Caki2 (cell line): ENCODE results near the gene ARHGEF26. TPM values are rescaled to one million over a fixed set of nuclear protein-coding genes. Genes with fewer than 3 reads are reported as not detected.

Experiments used
- DNase-seq: peaks from one replicate; pipeline ENCODE4 v3.0.0-alpha.2; 2015; ENCODE audit warnings: low read depth
- in situ Hi-C: cut with HindIII; loops from 2 replicates; pipeline ENCODE4 v1.10.0; 2016; ENCODE audit warnings: low sequenced_read_pairs, low pct_unique_long_range_greater_than_20kb, mixed read lengths
- total RNA-seq: library from RNA; depleted of rRNA; stranded (reverse); fragments of >200 nt; shearing (Covaris generic); gene quantifications from 2 replicates; pipeline ENCODE4 v1.2.3, GENCODE V29; 2014; ENCODE audit warnings: low replicate concordance

ARHGEF26 gene
- total RNA-seq, 1 experiment from 2014 or later, result 0.88 TPM

GRCh38 chr3:154142608-154143007, 21.4 kb downstream of the ARHGEF26 start:
- in situ Hi-C loops, result no loop called here
- no peak for DNase-seq

GRCh38 chr3:154143873-154144272, 22.7 kb downstream of the ARHGEF26 start:
- in situ Hi-C loops, result no loop called here
- DNase-seq, result no peak

- no peak for DNase-seq
- in situ Hi-C loops, result no loop called here
These were observed 23.8 kb downstream of the ARHGEF26 start for GRCh38 chr3:154144825-154145465.

DNA sequence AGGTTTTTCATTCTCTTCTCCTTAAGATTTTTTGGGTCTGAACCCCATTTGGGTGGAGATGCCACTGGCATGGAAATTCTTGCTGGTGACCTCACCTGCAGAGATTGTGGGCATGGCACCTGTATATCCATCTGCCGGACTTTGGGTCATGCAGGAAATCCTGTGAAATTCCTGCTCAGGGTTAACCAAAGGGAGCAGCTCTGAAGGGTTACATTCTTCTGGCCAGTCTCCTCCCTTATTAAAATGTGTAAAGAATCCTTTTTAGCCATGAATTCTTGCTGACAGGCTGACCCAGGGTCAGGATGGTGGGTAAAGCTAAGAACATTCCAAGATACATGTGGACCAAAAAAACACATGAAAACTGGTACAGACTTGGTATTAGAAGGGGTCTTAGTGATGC, 27.4 kb downstream of the ARHGEF26 start:
- no peak for DNase-seq
- in situ Hi-C loops, result no loop called here

- DNase-seq, result no peak
- in situ Hi-C loops, result no loop called here
These were observed 28.1 kb downstream of the ARHGEF26 start for GRCh38 chr3:154149286-154149685.

- in situ Hi-C loops, result no loop called here
These were observed 30.8 kb downstream of the ARHGEF26 start for GRCh38 chr3:154151969-154152368.

DNA sequence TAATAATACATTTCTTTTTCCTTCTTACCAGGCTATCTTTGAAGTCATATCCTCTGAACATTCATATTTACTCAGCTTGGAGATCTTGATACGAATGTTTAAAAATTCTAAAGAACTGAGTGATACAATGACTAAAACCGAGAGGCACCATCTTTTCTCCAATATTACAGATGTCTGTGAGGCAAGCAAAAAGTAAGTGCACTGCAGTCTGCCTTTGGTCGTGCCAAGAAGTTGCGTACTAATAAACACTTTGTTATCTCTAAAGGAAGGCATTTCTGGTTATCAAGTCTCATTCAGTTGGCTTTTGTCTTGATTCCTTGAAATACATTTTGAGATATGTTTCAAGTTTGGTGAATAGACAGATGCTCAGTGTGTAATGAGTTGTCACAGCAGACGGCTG, 31.6 kb downstream of the ARHGEF26 start:
- DNase-seq, result no peak
- in situ Hi-C loops, result no loop called here

More at GRCh38 chr3:154151969-154152368, 30.8 kb downstream of the ARHGEF26 start:
- peak; percentile 1 for DNase-seq

DNA sequence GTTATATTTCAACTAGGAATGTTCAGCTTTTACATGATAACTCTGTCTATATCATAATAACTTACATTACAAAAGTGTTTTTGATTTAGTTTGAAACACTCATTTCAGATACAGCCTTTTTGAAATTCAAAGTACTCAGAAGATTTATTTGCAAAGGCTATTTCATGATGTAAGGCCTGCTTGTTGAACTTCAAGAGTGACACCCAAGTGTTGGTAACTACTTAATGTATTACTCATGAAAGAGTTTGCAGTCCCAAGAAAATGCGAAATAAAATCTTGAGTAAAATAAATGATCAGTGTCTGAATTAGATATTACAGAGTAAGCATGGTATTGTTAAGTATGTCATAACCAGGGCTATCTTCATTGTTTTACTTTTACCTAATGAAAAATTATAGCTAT, 35.3 kb downstream of the ARHGEF26 start:
- in situ Hi-C loops, result no loop called here

GRCh38 chr3:154161806-154162205, 40.6 kb downstream of the ARHGEF26 start:
- in situ Hi-C loops, result no loop called here
- no peak for DNase-seq

More for the DNA sequence above, 35.3 kb downstream of the ARHGEF26 start:
- no peak for DNase-seq

- no peak for DNase-seq
- in situ Hi-C loops, result no loop called here
These were observed 43.2 kb downstream of the ARHGEF26 start for GRCh38 chr3:154164387-154164786.

GRCh38 chr3:154168998-154169795, 48.0 kb downstream of the ARHGEF26 start:
- DNase-seq, result no peak
- in situ Hi-C loops, result no loop called here

GRCh38 chr3:154169796-154170110, 48.6 kb downstream of the ARHGEF26 start:
- DNase-seq, result no peak
- in situ Hi-C loops, result no loop called here

DNA sequence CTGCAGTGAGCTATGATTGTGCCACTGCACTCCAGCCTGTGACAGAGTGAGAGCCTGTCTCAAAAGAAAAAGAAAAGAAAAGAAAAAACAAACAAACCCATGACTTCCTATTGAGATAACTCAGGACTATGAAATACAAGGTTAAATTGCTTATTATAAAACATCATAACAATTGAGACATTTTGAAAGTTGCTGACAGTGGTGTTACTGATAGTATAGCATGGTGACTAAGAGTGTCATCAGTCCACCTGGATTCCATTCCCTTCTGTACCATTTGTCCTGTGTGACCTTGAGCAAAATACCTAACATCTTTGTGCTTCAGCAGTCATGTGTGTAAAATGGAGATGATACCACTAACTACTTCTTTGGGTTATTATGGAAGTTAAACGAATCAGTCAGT, 49.1 kb downstream of the ARHGEF26 start:
- in situ Hi-C loops, result no loop called here
- DNase-seq, result no peak

DNA sequence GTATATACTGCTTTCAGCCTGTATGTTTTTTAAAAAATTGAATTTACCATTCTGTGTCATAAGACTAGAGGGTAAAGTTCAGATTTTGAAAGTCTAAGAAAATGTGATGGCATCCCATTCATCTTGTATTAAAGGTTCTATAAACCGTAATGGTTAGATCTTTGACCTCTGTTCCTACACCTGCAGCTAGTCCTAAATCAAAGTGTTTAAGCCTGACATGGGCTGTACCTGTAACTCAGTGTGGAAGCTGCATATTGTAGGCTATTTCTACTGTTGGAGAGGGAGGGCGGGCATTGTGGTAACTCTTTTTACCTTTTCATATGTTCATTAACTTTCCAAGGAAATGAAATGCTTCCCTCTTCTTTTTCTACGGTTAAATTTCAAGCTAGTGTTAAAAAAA, 53.9 kb downstream of the ARHGEF26 start:
- in situ Hi-C loops, result no loop called here
- DNase-seq, result no peak

GRCh38 chr3:154176036-154176435, 54.8 kb downstream of the ARHGEF26 start:
- DNase-seq, result no peak
- in situ Hi-C loops, result no loop called here

GRCh38 chr3:154177406-154177805, 56.2 kb downstream of the ARHGEF26 start:
- in situ Hi-C loops, result no loop called here
- no peak for DNase-seq

DNA sequence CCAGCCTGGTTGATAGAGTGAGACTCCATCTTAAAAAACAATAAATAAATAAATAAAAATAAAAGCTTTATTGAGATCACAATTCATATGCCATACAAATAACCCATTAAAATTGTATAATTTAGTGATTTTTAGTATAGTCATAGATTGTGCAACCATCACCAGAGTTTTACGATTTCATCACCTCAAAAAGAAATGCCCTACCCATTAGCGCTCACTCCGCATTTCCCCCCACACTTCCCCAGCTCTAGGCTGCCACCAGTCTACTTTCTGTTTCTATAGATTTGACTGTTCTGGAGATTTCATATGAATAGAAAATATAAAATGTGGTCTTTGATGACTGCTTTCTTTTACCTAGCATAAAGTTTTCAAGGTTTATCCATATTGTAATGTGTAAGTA, 57.0 kb downstream of the ARHGEF26 start:
- in situ Hi-C loops, result no loop called here
- DNase-seq, result no peak

DNA sequence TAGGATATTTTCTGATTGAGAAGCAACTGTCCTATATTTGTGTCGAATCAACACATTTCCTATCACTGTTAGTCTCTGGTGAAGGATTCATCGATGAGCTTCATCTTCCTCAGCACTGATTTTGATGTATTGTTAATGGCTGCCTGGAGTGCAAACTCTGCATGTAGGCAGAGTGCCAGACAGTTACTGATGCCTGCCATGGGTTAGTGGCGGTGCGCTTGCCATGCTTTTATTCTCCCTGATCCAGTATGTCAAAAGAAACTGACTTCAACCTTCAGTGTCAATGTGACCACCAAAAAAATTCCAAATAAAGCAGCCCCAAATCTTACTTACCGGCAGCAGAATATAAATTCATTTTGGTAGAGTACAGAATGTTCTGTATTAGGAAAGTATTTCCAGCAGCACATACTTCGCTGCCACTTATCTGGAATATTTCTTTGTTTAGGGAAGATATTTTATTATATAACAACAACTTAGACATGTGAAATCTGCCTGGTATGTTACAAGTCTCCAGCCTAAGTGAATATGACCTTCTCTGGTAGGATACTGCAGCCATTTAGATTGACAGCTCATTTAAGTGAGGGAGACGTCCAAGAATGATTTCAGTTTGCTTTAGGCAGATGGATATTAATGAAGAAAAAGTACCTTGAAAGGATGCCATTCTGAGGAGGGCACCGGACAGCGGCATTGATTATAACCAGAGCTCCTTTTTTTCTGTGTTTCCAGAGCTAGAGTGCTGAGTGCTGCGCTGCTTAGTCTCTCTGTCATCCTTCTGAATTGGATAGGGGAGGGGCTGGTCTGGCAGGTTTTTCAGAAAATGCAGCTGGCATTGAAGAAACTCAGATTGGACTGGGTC, 59.9 kb downstream of the ARHGEF26 start:
- no peak for DNase-seq
- in situ Hi-C loops, result no loop called here

DNA sequence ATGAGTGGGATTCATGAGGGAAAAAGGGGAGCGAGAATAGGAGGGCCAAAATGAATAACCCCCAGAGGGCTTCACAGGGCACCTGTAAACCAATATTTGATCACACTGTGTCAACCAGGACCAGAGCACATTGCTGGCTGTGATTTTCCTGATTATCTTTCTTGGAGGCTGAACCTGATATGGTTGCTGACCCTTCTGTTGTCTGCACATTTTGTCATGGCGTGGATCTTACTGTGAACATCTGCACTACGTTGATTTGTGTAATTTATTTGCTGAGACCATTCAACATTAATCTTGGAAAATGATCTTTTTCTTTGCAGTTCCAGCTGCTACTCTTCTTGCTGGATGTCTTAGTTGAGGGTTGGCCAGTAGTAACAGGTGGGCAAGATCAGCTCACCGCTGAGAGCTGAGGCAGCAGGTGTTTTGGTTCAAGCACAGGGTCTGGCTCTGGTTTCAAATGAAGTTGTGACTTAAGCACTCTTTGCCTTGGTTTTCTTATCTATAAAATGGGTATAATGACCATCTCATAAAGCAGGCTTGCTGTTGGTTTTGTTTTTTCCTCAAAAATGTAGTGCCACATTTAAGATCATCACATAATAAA, 61.2 kb downstream of the ARHGEF26 start:
- no peak for DNase-seq
- in situ Hi-C loops, result no loop called here
